AG04450 (cell line): ENCODE measurements around the gene POU6F1. TPM values are rescaled to one million over a fixed set of nuclear protein-coding genes. Genes with fewer than 3 reads are reported as not detected.

Source experiments
- CTCF ChIA-PET: fragments of 300-600, 350-600 bp; formaldehyde crosslinking; extraction: SDS; loops from one replicate; lab custom pipeline; 2022; ENCODE audit warnings: antibody characterized with exemption, inconsistent platforms; lab: Charles Lee
- POLR2A ChIA-PET: fragments of 350-600 bp; formaldehyde crosslinking; extraction: SDS; loops from one replicate; lab custom pipeline; 2021; ENCODE audit warnings: antibody characterized with exemption, inconsistent platforms; lab: Yijun Ruan, JAX
- DNase-seq: peaks from one replicate; pipeline ENCODE4 v3.0.0-alpha.2; 2011; ENCODE audit warnings: low read depth, low spot score
- H3K27ac ChIP-seq: one replicate; pipeline ENCODE4 v1.5.1; 2012; ENCODE audit warnings: low read depth, low read length, control low read depth
- H3K27me3 ChIP-seq: one replicate; pipeline ENCODE4 v1.6.0; 2012; ENCODE audit warnings: low read length; ENCODE audit not compliant: control insufficient read depth, insufficient read depth
- H3K4me3 ChIP-seq: 2 replicates; pipeline ENCODE4 v1.5.1; 2011; ENCODE audit warnings: mild to moderate bottlenecking, low read depth, low read length, control low read depth
- H3K9me3 ChIP-seq: 2 replicates; pipeline ENCODE4 v1.5.1; 2012; ENCODE audit warnings: low read length; ENCODE audit not compliant: control insufficient read depth, insufficient read depth
- polyA plus RNA-seq: library from polyadenylated mRNA; depleted of rRNA; stranded (reverse); fragments of >200 nt; gene quantifications from 2 replicates; pipeline ENCODE4 v1.2.3, GENCODE V29; 2011; rRNA removed
- small RNA-seq: library from RNA; depleted of rRNA; stranded (forward); fragments of <200 nt; gene quantifications from one replicate; pipeline ENCODE3, GENCODE V24; 2012; ENCODE audit warnings: low read depth; ENCODE audit not compliant: insufficient read length
- TF ChIP-seq, protein P1 (sequence below): IDR thresholded peaks from 2 replicates; pipeline ENCODE4 v1.5.1; 2011; ENCODE audit warnings: low read depth, low read length, control low read depth, inconsistent platforms

POU6F1 gene
- polyA plus RNA-seq, 1 experiment: 3.1 TPM

DNA sequence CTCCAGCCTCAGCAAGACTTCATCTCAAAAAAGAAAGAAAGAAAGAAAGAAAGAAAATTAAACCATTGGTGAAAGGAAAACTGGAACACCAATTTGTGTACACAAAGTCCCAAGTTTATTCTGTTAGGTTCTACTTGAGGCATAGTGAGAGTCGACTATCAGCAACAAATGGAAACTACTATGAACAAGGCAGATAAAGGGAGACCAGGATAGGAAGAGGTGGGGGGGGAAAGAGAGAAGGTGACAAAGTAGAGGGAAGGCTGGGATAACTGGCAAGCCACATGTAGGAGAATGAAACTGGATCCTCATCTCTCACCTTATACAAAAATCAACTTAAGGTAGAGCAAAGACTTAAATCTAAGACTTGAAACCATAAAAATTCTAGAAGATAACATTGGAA, 70.6 kb downstream of the POU6F1 start:
- ChIA-PET CTCF (no interaction called here), POLR2A (no interaction called here)
- DNase-seq: no peak
- TF ChIP-seq, protein P1, sequence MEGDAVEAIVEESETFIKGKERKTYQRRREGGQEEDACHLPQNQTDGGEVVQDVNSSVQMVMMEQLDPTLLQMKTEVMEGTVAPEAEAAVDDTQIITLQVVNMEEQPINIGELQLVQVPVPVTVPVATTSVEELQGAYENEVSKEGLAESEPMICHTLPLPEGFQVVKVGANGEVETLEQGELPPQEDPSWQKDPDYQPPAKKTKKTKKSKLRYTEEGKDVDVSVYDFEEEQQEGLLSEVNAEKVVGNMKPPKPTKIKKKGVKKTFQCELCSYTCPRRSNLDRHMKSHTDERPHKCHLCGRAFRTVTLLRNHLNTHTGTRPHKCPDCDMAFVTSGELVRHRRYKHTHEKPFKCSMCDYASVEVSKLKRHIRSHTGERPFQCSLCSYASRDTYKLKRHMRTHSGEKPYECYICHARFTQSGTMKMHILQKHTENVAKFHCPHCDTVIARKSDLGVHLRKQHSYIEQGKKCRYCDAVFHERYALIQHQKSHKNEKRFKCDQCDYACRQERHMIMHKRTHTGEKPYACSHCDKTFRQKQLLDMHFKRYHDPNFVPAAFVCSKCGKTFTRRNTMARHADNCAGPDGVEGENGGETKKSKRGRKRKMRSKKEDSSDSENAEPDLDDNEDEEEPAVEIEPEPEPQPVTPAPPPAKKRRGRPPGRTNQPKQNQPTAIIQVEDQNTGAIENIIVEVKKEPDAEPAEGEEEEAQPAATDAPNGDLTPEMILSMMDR: no peak
- Histone ChIP-seq H3K4me3 (no peak overlapping the region), H3K9me3 (no peaks in the 10 kb centered on the region), H3K27ac (no peak overlapping the region), H3K27me3 (no peaks in the 10 kb centered on the region)

- H3K27me3 ChIP-seq: no peaks in the 10 kb centered on the region
- CTCF ChIA-PET: no interaction called here
- POLR2A ChIA-PET: no interaction called here
- TF ChIP-seq, protein P1: no peak
- H3K27ac ChIP-seq: no peak overlapping the region
- no peak overlapping the region for H3K4me3 ChIP-seq
- no peaks in the 10 kb centered on the region for H3K9me3 ChIP-seq
- DNase-seq: no peak
Measured at GRCh38 chr12:51139292-51139844, 78.5 kb downstream of the POU6F1 start.

Small RNAs within 50 kb of the gene (small RNA-seq; reads per million reads assigned to genes)
- gene RF00019 (not detected), gene RNU6-199P (not detected)

Other genes starting within 250 kb of the POU6F1 start
- gene SLC11A2, start 191.7 kb downstream of the POU6F1 start, polyA plus RNA-seq: 83.3 and 91.2 TPM in 2 replicates
- gene LETMD1, start 169.7 kb downstream of the POU6F1 start, polyA plus RNA-seq: 45.1 and 48.1 TPM in 2 replicates
- 26.4 and 29.9 TPM in 2 replicates for gene CSRNP2, start 134.5 kb downstream of the POU6F1 start, polyA plus RNA-seq
- 20.8 and 24.9 TPM in 2 replicates for gene TFCP2, start 44.9 kb downstream of the POU6F1 start, polyA plus RNA-seq
- 285 and 333 TPM in 2 replicates for gene DAZAP2, start 20.8 kb upstream of the POU6F1 start, polyA plus RNA-seq
- 31.4 and 38.2 TPM in 2 replicates for gene SMAGP, start 52.4 kb upstream of the POU6F1 start, polyA plus RNA-seq
- 0.04 TPM in 1 of 2 replicates, not detected in the other for gene BIN2, start 106.1 kb upstream of the POU6F1 start, polyA plus RNA-seq
- gene CELA1, start 128.6 kb upstream of the POU6F1 start, polyA plus RNA-seq: 0.74 and 0.79 TPM in 2 replicates
- gene GALNT6, start 173.3 kb upstream of the POU6F1 start, polyA plus RNA-seq: 31.1 and 32.1 TPM in 2 replicates
- 6.6 and 6.9 TPM in 2 replicates for gene SLC4A8, start 206.8 kb upstream of the POU6F1 start, polyA plus RNA-seq